GM10266 (cell line): ENCODE results near the gene PRR12.
A peak's percentile ranks its signal among the peaks of the same experiment; 100 is the strongest.

ENCODE experiments used
- DNase-seq: peaks from one replicate; pipeline ENCODE4 v3.0.0; 2012; ENCODE audit errors: extremely low spot score
- CTCF ChIP-seq: IDR thresholded peaks from 2 replicates; pipeline ENCODE4 v1.5.1; 2012; ENCODE audit warnings: mild to moderate bottlenecking, low read depth; ENCODE audit not compliant: control insufficient read depth, insufficient read depth; ENCODE audit errors: missing control alignments

PRR12 gene

DNA sequence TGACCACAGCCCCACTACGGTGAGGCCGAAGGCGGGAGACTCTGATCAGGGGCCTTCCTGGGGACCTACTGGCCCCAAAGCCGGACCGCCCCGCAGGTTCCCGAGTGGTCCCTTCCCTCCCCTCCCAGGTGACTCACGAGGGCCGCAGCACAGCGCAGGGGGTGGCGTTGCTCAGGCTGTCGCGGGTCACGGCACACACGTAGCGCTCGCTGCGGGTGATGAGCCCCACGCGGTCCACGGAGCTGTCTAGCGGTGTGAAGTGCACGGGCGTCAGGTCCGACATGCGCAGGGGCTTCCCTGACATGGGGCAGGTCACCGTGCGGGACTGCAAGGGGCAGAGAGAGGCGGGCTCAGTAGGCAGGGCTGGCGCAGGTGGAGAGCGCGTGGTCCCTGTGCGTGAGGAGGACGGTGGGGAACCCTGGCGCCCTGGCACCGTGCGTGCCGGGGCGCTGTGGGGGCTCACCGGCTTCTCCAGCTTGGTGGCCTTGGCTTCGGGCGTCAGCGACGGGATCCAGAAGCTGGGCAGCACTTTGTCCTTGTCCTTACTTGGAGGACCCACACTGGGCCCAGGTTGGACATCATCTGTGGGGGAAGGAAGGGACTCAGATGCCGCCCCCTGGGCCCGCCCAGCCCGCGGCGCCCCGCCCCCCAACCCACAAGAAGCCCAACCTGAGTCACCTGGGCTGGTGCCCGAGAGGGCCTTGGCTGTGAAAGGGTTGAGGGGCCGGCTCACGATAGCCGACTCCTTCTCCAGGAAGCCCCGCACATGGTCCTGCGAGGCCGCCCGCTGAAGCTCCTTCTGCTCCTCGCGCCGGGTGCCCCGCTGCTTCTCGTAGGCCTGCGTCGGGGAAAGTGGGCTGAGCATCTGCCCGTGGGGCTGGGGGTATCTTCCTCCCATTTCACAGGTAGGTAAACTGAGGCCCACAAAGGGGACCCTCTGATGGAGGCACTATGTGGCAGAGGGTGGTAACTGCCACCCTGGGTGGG, 34.3 kb upstream of the PRR12 start:
- peak; percentile 11 for DNase-seq
- no peak for TF ChIP-seq CTCF

DNA sequence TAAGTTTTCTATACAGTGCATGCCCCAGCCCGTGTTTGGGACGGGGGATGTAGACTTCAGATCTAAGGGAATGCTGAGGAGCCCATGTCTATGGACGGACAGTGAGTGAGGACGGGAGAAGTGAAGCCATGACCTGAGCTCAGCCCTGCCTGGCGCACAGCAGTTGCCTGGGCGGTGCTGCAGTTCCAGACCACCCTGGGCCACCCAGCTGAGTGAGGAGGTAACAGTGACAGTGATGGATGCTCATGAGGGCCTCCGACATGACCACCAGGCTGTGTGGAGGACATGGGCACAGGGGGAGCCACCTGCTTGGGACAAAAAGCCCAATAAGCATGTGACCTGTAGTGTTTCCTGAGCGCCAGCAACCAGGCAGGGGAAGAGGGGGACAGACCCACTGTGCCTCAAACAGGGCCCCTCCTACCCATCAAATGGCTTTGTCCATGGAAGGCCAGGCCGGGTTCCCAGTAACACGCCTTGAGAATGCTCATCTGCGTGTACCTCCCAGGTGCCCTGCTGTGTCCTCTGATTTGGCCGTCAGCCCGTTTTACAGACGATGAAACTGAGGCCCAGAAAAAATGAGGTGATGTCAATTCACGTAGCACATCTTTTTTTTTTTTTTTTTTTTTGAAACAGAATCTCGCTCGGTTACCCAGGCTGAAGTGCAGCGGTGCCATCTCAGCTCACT, 33.2 kb upstream of the PRR12 start:
- TF ChIP-seq CTCF: no peak

GRCh38 chr19:49558591-49558990, 32.4 kb upstream of the PRR12 start:
- no peak for TF ChIP-seq CTCF
- no peak for DNase-seq

More for the DNA sequence above, 33.2 kb upstream of the PRR12 start:
- DNase-seq: peak; percentile 14

- DNase-seq: no peak
- TF ChIP-seq CTCF: no peak
These were observed 31.5 kb upstream of the PRR12 start for GRCh38 chr19:49559443-49559842.

- TF ChIP-seq CTCF: no peak
- DNase-seq: no peak
These were observed 31.1 kb upstream of the PRR12 start for GRCh38 chr19:49559928-49560327.

DNA sequence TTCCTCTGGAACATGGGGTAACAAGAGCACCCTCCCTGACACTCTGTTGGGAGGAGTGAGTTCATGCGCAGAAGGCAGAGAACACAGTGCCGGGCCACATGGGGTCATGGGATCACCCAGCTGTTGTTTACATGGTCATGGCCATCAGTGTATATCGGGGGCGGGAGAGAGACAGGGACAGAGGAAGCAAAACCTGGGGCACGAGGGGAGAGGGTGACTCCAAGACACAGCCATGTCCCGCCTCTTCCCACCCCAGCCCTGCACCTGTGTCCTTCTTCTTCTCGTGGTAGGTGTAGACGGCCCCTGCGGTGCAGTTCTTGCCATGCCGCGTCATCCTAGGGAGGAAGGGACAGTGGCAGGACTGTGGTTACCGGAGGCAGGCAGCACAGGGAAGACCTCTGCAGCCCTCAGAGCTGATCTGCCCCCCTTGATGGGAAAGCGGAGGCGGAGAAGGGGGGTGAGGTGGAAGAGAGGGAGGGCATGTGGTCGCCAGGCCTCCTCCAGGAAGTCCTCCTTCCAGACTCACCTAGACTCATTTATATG, 30.6 kb upstream of the PRR12 start:
- DNase-seq: no peak
- TF ChIP-seq CTCF: no peak
